ENCODE measurements around the gene LTB4R.

LTB4R gene

DNA sequence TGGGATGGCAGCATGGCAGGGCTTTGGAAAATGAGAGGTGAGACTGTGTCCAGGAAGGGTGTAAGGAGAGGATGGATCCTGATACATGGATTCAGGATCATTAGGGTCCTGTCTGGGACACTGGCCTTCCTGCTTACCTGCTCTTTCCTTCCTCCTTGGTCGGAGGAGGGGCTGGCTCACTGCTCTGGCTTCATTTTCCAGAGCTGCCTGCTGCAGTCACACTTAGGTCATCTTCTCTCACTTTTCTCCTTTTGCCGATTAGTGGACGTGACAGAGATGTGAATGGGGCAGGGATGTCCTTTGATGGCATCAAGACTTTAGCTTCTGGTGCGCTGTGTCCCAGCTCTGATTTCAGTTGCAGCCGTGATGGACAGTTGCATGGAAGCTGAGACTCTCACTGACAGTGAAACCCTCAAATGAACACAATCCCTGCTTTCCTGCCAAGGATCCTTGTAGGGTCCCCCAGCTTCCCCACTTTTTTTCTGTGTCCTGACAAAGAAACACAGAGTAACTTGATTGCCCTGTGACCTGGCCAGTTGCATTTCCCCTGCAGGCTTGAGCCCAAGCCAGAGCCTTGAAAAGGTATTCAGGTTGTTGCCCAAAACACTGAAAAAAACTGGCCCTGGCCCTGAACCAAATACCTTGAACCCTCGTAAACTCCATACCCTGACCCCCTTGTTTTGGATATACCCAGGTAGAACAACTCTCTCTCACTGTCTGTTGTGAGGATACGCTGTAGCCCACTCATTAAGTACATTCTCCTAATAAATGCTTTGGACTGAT is 2.8 kb upstream of the LTB4R start:
- no peaks in the 10 kb centered on the region for H3K27me3 ChIP-seq (ENCODE audit: control insufficient read depth in 1 of 2, insufficient read depth in 2 of 2, low read length in 2 of 2)
- H3K27ac ChIP-seq (ENCODE audit: low read depth, low read length): no peak overlapping the region
- H3K9ac ChIP-seq (ENCODE audit: low read length): no peak overlapping the region
- peaks cover 37% of the 10 kb centered on the region for H3K36me3 ChIP-seq (ENCODE audit: insufficient read depth, low read length)
- H3K4me1 ChIP-seq (ENCODE audit: insufficient read depth, low read length): peaks cover 26% of the 10 kb centered on the region
- no peaks in the 10 kb centered on the region for H3K9me3 ChIP-seq (ENCODE audit: low read length)
- H3K4me3 ChIP-seq (ENCODE audit: low read depth in 1 of 2, low read length in 2 of 2): no peak overlapping the region

DNA sequence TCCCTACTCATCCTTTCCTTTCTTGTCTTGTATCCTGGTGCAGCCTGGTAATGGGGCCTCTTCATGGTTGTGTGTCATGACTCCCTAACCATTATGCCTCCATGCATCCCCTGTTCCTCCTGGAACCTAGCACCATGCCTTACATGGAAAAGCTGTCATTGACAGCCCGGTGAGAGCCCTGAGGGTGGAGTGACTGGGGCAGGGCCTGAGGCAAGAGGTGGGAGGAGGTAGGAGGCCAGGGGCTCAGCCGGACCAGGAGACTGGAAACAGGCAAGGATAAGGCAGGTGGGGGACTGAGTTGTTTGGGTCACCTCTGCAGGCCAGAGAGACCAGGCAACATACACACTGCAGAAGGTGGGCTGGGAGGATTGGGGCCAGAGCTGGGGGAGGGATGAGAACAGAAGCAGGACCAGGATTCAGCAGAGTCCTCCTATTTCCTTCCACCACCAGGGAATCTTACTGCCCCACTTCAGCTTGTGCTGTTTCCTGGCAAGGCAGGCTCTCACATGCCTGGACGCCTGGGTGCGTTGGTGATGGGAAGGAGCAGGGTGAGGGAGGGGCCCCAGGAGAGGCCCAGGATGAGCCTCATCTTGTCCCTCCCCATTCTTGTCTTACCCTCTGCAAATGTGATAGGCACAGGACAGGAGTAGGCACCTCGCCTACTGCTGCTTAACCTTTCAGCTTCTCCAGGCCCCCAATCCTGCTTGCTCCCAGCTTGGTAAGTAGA is 1.6 kb upstream of the LTB4R start, which contains the start of gene LTB4R2:
Gene LTB4R2, plus strand, starts transcription at position 603 of the 727 bp plus-strand sequence. CDS start 525 bp downstream, outside the sequence.
- H3K27me3 ChIP-seq (ENCODE audit: control insufficient read depth in 1 of 2, insufficient read depth in 2 of 2, low read length in 2 of 2): no peaks in the 10 kb centered on the region
- peak within 1 kb of the TSS; percentile 51 to 68 for H3K4me3 ChIP-seq (ENCODE audit: low read depth in 1 of 2, low read length in 2 of 2)
- H3K36me3 ChIP-seq (ENCODE audit: insufficient read depth, low read length): peaks cover 26% of the 10 kb centered on the region
- H3K9me3 ChIP-seq (ENCODE audit: low read length): no peaks in the 10 kb centered on the region
- peak within 1 kb of the TSS; percentile 28 for H3K9ac ChIP-seq (ENCODE audit: low read length)
- H3K27ac ChIP-seq (ENCODE audit: low read depth, low read length): peak within 1 kb of the TSS; percentile 77
- H3K4me1 ChIP-seq (ENCODE audit: insufficient read depth, low read length): peaks cover 26% of the 10 kb centered on the region

DNA sequence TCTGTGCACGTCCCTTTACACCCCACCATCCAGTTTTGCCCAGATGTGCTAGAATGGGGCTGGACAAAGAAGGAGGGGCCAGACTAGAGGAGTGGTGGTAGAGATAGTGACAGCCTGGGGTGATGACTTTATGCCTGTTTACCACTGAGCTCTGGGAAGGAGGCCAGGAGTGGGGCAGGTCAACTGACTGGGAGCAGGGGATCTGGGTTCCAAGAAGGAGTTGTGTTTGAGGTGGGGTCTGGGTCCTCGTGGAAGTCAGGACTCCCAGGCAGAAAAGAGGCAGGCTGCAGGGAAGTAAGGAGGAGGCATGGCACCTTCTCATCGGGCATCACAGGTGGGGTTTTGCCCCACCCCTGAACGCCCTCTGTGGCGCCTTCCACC is 1.0 kb upstream of the LTB4R start:
- Histone ChIP-seq H3K36me3 (ENCODE audit: insufficient read depth, low read length) (peaks cover 20% of the 10 kb centered on the region), H3K27me3 (ENCODE audit: control insufficient read depth in 1 of 2, insufficient read depth in 2 of 2, low read length in 2 of 2) (no peaks in the 10 kb centered on the region), H3K27ac (ENCODE audit: low read depth, low read length) (peak overlapping the region; percentile 77), H3K4me3 (ENCODE audit: low read depth in 1 of 2, low read length in 2 of 2) (peak overlapping the region; percentile 51 to 68), H3K9me3 (ENCODE audit: low read length) (no peaks in the 10 kb centered on the region), H3K4me1 (ENCODE audit: insufficient read depth, low read length) (peaks cover 26% of the 10 kb centered on the region), H3K9ac (ENCODE audit: low read length) (peak overlapping the region; percentile 28)

DNA sequence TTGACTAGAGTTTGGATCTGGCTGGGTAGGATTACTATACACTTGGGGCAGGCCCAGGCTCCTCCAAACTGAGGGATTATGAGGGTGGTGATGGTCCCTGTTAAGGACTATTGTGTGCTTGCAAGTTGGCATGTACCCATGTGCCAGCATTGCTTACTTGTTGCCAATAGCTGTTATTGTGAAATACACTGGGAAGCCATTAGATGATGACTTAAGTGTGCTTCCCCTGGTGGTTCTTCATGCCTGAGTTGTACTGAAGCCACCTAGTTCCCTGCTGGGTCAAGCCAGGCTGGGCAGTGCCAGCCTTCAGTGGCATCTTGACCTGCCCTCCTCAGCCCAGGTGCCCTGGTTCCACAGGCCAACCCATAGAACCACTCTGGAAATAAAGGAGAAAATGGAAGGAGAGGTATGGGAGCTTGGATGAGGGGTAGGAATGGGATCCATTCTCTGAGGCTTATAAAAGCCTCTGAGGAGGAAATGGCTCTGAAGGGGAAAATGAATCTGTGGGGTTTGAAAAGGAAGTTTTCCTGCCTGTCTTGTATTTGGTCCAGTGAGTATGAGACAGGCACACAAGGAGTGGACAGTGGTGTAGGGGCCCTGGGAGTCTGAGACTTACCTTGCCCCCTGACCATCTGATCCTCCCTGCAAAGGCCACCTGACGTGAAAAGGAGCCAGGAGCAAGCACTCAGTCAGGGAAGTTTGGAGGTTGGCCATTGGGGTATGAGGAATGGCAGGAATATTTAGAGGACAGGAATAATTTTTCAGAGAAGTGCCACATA is 724 bp downstream of the LTB4R start:
- Histone ChIP-seq H3K36me3 (ENCODE audit: insufficient read depth, low read length) (peaks cover 3% of the 10 kb centered on the region), H3K9ac (ENCODE audit: low read length) (no peak overlapping the region), H3K9me3 (ENCODE audit: low read length) (no peaks in the 10 kb centered on the region), H3K27ac (ENCODE audit: low read depth, low read length) (no peak overlapping the region), H3K4me1 (ENCODE audit: insufficient read depth, low read length) (peaks cover 31% of the 10 kb centered on the region), H3K27me3 (ENCODE audit: control insufficient read depth in 1 of 2, insufficient read depth in 2 of 2, low read length in 2 of 2) (peaks cover 0 to 17% of the 10 kb centered on the region in 2 donors), H3K4me3 (ENCODE audit: low read depth in 1 of 2, low read length in 2 of 2) (peak overlapping the region; percentile 51 to 68)

DNA sequence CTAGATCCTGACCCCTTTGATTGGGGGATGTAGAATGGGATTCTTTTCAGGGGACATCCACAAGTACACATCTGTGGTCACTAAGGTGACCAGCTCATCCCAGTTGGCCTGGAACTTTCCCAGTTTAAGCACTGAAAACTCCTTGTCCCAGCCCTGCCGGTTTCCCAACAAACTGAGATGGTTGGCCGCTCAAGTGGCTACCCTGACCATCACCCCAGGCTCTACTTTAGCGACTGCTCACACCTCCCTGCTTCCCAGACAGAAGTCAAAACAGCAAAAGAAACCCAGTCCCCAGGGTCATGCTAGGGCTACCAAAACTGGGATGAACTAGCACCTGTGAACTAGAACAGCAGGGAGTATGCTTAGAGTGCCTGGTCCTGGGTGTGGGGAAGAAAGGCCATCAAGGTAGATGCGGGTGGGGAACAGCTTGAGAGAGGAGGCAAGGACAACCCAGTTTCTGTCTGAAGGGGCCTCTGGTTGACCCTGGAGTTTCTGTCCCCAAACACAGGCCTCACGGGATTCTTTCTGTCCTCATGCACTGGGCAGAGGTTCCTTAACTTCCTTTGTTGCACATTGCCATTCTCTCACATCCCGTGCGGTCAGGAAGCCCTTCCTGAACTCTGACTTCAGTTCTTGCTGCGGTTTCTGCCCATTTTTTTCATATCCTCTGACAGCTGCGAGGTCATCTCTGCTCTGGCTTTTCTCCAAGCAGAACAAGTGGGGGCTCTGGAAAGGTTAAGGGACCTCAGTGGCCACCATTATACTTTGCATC is 1.6 kb downstream of the LTB4R start:
- H3K4me3 ChIP-seq (ENCODE audit: low read depth in 1 of 2, low read length in 2 of 2): no peak overlapping the region
- H3K4me1 ChIP-seq (ENCODE audit: insufficient read depth, low read length): peaks cover 33% of the 10 kb centered on the region
- H3K27ac ChIP-seq (ENCODE audit: low read depth, low read length): no peak overlapping the region
- H3K9me3 ChIP-seq (ENCODE audit: low read length): no peaks in the 10 kb centered on the region
- peaks cover 5 to 23% of the 10 kb centered on the region in 2 donors for H3K27me3 ChIP-seq (ENCODE audit: control insufficient read depth in 1 of 2, insufficient read depth in 2 of 2, low read length in 2 of 2)
- H3K36me3 ChIP-seq (ENCODE audit: insufficient read depth, low read length): no peaks in the 10 kb centered on the region
- H3K9ac ChIP-seq (ENCODE audit: low read length): no peak overlapping the region

DNA sequence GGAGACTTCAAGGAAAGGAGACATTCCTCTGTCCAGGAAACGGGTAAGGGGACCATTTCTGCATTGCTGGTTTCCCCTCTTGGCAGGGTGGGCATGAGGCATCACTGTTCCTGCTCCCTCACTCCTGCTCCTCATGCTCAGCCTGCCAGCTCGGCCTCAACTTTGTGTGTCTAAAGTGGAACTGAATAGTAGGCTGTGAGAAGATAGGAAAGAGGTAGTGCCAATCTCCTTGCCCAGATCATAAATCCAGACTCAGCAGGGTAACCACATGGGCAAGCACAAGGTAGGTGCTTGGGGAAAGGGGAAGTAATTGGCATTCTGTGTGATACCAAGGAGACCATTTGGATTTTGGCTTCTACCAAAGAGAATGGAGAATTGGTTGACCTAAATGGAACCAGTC is 2.6 kb downstream of the LTB4R start:
- no peaks in the 10 kb centered on the region for H3K9me3 ChIP-seq (ENCODE audit: low read length)
- peaks cover 33% of the 10 kb centered on the region for H3K4me1 ChIP-seq (ENCODE audit: insufficient read depth, low read length)

DNA sequence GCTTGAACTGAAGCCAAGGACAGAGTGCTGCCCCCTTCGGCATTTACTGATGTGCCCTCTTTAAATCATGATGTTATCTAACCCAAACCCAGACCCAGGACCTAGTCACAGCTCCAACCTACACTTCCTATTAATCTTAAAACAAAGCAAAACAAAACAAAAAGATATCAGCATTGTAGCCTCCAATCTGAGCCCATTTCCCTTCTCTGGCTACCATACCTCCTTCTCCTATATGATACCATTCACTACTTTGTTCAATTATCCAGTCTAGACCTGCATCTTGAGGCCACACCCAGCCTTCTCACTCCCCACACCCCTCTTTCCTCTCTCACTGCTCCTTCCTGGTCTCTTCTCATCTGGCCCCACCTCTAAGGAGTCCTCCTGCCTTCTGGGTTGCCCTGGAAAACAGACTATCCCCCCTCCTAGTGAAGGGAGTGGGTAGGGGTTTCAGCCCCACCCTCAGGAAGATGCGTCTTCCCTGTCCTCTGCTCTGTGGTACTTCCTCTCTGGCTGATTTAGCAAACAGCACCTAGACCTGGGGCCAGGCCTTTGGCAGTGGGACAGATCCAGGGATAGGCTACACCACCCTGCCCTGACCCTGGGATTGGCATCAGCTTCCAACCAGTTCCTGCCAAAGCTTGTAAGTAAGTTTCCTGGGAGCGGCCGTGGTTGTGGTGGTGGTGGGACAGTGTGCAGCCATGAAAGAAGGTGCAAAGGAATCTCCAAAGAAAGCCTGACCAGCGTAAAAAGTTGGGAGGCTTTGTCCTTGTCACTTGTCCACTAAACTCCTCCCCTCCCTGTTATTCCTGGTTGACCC is 3.3 kb downstream of the LTB4R start:
- Histone ChIP-seq H3K27ac (ENCODE audit: low read depth, low read length) (no peak overlapping the region), H3K9ac (ENCODE audit: low read length) (no peak overlapping the region), H3K9me3 (ENCODE audit: low read length) (no peaks in the 10 kb centered on the region), H3K4me1 (ENCODE audit: insufficient read depth, low read length) (peaks cover 28% of the 10 kb centered on the region), H3K4me3 (ENCODE audit: low read depth in 1 of 2, low read length in 2 of 2) (no peak overlapping the region), H3K36me3 (ENCODE audit: insufficient read depth, low read length) (no peaks in the 10 kb centered on the region), H3K27me3 (ENCODE audit: control insufficient read depth in 1 of 2, insufficient read depth in 2 of 2, low read length in 2 of 2) (peaks cover 11 to 35% of the 10 kb centered on the region in 2 donors)

More for the DNA sequence above, 2.6 kb downstream of the LTB4R start:
- no peak overlapping the region for H3K9ac ChIP-seq (ENCODE audit: low read length)
- no peak overlapping the region for H3K4me3 ChIP-seq (ENCODE audit: low read depth in 1 of 2, low read length in 2 of 2)
- no peak overlapping the region for H3K27ac ChIP-seq (ENCODE audit: low read depth, low read length)
- H3K27me3 ChIP-seq (ENCODE audit: control insufficient read depth in 1 of 2, insufficient read depth in 2 of 2, low read length in 2 of 2): peaks cover 6 to 28% of the 10 kb centered on the region in 2 donors
- no peaks in the 10 kb centered on the region for H3K36me3 ChIP-seq (ENCODE audit: insufficient read depth, low read length)

DNA sequence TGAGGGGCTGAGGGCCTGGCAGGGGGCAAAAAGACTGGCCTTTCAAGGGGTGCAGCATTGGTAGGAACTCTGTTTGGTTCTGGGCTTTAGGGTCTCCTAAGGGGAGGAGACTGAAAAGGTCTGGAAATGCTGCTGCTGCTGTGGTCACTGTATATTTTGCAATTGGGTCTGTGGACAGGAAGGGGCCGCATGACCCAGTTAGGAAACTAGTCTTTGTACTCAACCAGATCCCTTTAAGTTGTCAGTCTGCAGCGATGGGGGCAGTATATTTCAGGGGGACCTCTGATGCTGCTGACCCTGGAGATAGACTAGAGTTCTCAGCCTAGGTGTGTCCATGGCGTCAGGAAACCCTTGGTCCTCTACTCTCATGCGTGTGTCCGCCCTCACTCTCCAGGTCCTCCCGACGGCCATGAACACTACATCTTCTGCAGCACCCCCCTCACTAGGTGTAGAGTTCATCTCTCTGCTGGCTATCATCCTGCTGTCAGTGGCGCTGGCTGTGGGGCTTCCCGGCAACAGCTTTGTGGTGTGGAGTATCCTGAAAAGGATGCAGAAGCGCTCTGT is 4.0 kb downstream of the LTB4R start:
- H3K27ac ChIP-seq (ENCODE audit: low read depth, low read length): no peak overlapping the region
- H3K9me3 ChIP-seq (ENCODE audit: low read length): no peaks in the 10 kb centered on the region
- H3K4me3 ChIP-seq (ENCODE audit: low read depth in 1 of 2, low read length in 2 of 2): no peak overlapping the region

DNA sequence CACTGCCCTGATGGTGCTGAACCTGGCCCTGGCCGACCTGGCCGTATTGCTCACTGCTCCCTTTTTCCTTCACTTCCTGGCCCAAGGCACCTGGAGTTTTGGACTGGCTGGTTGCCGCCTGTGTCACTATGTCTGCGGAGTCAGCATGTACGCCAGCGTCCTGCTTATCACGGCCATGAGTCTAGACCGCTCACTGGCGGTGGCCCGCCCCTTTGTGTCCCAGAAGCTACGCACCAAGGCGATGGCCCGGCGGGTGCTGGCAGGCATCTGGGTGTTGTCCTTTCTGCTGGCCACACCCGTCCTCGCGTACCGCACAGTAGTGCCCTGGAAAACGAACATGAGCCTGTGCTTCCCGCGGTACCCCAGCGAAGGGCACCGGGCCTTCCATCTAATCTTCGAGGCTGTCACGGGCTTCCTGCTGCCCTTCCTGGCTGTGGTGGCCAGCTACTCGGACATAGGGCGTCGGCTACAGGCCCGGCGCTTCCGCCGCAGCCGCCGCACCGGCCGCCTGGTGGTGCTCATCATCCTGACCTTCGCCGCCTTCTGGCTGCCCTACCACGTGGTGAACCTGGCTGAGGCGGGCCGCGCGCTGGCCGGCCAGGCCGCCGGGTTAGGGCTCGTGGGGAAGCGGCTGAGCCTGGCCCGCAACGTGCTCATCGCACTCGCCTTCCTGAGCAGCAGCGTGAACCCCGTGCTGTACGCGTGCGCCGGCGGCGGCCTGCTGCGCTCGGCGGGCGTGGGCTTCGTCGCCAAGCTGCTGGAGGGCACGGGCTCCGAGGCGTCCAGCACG is 4.7 kb downstream of the LTB4R start:
- Histone ChIP-seq H3K9ac (ENCODE audit: low read length) (no peak overlapping the region), H3K9me3 (ENCODE audit: low read length) (no peaks in the 10 kb centered on the region), H3K4me1 (ENCODE audit: insufficient read depth, low read length) (peaks cover 17% of the 10 kb centered on the region), H3K27ac (ENCODE audit: low read depth, low read length) (no peak overlapping the region), H3K27me3 (ENCODE audit: control insufficient read depth in 1 of 2, insufficient read depth in 2 of 2, low read length in 2 of 2) (peaks cover 11 to 37% of the 10 kb centered on the region in 2 donors), H3K36me3 (ENCODE audit: insufficient read depth, low read length) (no peaks in the 10 kb centered on the region), H3K4me3 (ENCODE audit: low read depth in 1 of 2, low read length in 2 of 2) (no peak overlapping the region)

More for the DNA sequence above, 4.0 kb downstream of the LTB4R start:
- Histone ChIP-seq H3K9ac (ENCODE audit: low read length) (no peak overlapping the region), H3K27me3 (ENCODE audit: control insufficient read depth in 1 of 2, insufficient read depth in 2 of 2, low read length in 2 of 2) (peaks cover 11 to 37% of the 10 kb centered on the region in 2 donors), H3K4me1 (ENCODE audit: insufficient read depth, low read length) (peaks cover 21% of the 10 kb centered on the region), H3K36me3 (ENCODE audit: insufficient read depth, low read length) (no peaks in the 10 kb centered on the region)

All from muscle layer of colon (tissue), 2 donors.